ENCODE results near the gene ARFGAP1.

ARFGAP1 gene

GRCh38 chr20:63314566-63315239 lies 42.1 kb downstream of the ARFGAP1 start:
- no peak for DNase-seq (ENCODE audit: extremely low spot score)
- TF ChIP-seq SUZ12 (IDR thresholded peaks at IDR 0.05) (no peak), PKNOX1 (IDR thresholded peaks at IDR 0.05) (no peak), LEF1 (IDR thresholded peaks at IDR 0.05; ENCODE audit: borderline replicate concordance) (no peak), FOXM1 (IDR thresholded peaks at IDR 0.05; ENCODE audit: borderline replicate concordance) (no peak)
- POLR2A ChIA-PET, result no interaction called here
- CTCF ChIA-PET, result no interaction called here

GRCh38 chr20:63315240-63315689 lies 42.7 kb downstream of the ARFGAP1 start:
- TF ChIP-seq FOXK2 (IDR thresholded peaks at IDR 0.05), result no peak
- TF ChIP-seq TARDBP (IDR thresholded peaks at IDR 0.05), result no peak
- no peak for TF ChIP-seq PKNOX1 (IDR thresholded peaks at IDR 0.05)
- ChIA-PET CTCF (no interaction called here), POLR2A (no interaction called here)
- DNase-seq (ENCODE audit: extremely low spot score), result no peak

DNA sequence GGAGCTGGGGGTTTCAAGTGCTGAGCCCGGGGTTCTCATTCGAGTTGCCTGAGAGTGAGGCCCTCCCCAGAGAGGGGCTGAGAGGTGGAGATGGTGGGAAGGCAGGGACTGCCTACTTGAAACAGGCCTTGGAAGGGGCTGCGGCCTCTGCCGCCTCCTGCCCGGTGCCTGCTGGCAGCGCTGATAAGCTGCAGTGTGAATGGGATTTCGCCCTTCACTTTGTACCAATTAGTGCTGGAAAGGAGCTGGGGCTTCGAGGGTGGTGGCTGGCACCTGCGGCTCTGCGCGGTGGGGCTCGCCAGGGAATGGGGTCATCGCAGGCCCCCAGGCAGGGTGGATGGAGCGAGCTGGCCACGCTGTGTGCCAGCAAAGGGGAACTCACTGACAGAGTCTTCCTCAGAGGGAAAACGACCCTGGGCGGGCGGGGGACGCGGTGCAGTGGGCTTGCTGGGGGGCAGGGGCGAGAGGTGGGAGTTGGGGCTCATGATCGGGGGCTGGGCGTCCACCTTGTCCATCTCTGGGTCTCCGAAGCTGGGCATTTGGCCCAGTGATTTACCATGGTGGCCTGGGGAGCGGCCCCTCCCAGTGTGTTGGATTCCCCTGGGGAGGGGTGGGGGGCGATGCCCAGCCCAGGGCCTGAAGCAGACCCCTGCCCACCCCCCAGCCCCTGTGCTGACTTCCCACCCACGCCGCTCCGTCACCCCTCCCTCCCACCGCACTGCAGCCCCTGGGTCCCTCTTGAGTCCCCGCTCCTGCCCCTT lies 43.3 kb downstream of the ARFGAP1 start:
- ChIA-PET CTCF (no interaction called here), POLR2A (no interaction called here)
- DNase-seq (ENCODE audit: extremely low spot score), result no peak
- TF ChIP-seq ELF4 (IDR thresholded peaks at IDR 0.05) (no peak), LEF1 (IDR thresholded peaks at IDR 0.05; ENCODE audit: borderline replicate concordance) (no peak), SP1 (IDR thresholded peaks at IDR 0.05) (no peak), FOXK2 (IDR thresholded peaks at IDR 0.05) (no peak), L3MBTL2 (conservative IDR thresholded peaks at IDR 0.05) (no peak), ZNF384 (IDR thresholded peaks at IDR 0.05) (no peak), TARDBP (IDR thresholded peaks at IDR 0.05) (no peak), FOXM1 (IDR thresholded peaks at IDR 0.05; ENCODE audit: borderline replicate concordance) (no peak), NFRKB (IDR thresholded peaks at IDR 0.05) (no peak), FOXA1 (IDR thresholded peaks at IDR 0.05) (no peak), ARNT (IDR thresholded peaks at IDR 0.05) (no peak), BHLHE40 (IDR thresholded peaks at IDR 0.05; ENCODE audit: borderline replicate concordance) (no peak), PKNOX1 (IDR thresholded peaks at IDR 0.05) (no peak), SUZ12 (IDR thresholded peaks at IDR 0.05) (no peak), HDGF (IDR thresholded peaks at IDR 0.05; ENCODE audit: borderline replicate concordance) (no peak), CTBP1 (IDR thresholded peaks at IDR 0.05; ENCODE audit: borderline replicate concordance) (no peak)

GRCh38 chr20:63316502-63316921 lies 43.9 kb downstream of the ARFGAP1 start:
- CTCF ChIA-PET, result interaction anchor here (0.6 to 0.8 kb wide), 2 partner anchors 65 to 66 kb away, joined by 3 to 4 read pairs; no protein-coding TSS in a partner anchor
- TF ChIP-seq L3MBTL2 (conservative IDR thresholded peaks at IDR 0.05) (no peak), HDGF (IDR thresholded peaks at IDR 0.05; ENCODE audit: borderline replicate concordance) (no peak), FOXK2 (IDR thresholded peaks at IDR 0.05) (no peak), ELF4 (IDR thresholded peaks at IDR 0.05) (no peak), SUZ12 (IDR thresholded peaks at IDR 0.05) (no peak), PKNOX1 (IDR thresholded peaks at IDR 0.05) (no peak), FOXM1 (IDR thresholded peaks at IDR 0.05; ENCODE audit: borderline replicate concordance) (no peak), NFRKB (IDR thresholded peaks at IDR 0.05) (no peak), CTBP1 (IDR thresholded peaks at IDR 0.05; ENCODE audit: borderline replicate concordance) (no peak), ARNT (IDR thresholded peaks at IDR 0.05) (no peak), SP1 (IDR thresholded peaks at IDR 0.05) (no peak), BHLHE40 (IDR thresholded peaks at IDR 0.05; ENCODE audit: borderline replicate concordance) (no peak), TARDBP (IDR thresholded peaks at IDR 0.05) (no peak), FOXA1 (IDR thresholded peaks at IDR 0.05) (no peak), ZNF384 (IDR thresholded peaks at IDR 0.05) (no peak), LEF1 (IDR thresholded peaks at IDR 0.05; ENCODE audit: borderline replicate concordance) (no peak)
- POLR2A ChIA-PET, result no interaction called here
- DNase-seq (ENCODE audit: extremely low spot score), result no peak

GRCh38 chr20:63317061-63317460 lies 44.4 kb downstream of the ARFGAP1 start:
- ChIA-PET CTCF (interaction anchor here (0.6 to 0.8 kb wide), 2 partner anchors 65 to 66 kb away, joined by 3 to 4 read pairs; no protein-coding TSS in a partner anchor), POLR2A (no interaction called here)
- no peak for DNase-seq (ENCODE audit: extremely low spot score)
- TF ChIP-seq TARDBP (IDR thresholded peaks at IDR 0.05) (no peak), ZNF384 (IDR thresholded peaks at IDR 0.05) (no peak), FOXK2 (IDR thresholded peaks at IDR 0.05) (no peak), SP1 (IDR thresholded peaks at IDR 0.05) (no peak)
